H9 (cell line): ENCODE data around the gene PLCB1. TPM values are rescaled to one million over a fixed set of nuclear protein-coding genes. Genes with fewer than 3 reads are reported as not detected.

Source experiments
- DNase-seq: peaks from one replicate; pipeline ENCODE4 v3.0.0-alpha.2; 2017
- H2AFZ ChIP-seq: one replicate; pipeline ENCODE4 v1.6.1; 2013; ENCODE audit warnings: mild to moderate bottlenecking, low read length, control low read depth, moderate library complexity
- H2AK5ac ChIP-seq: 2 replicates; pipeline ENCODE4 v1.6.1; 2013; ENCODE audit warnings: low read length, control low read depth, mixed read lengths; ENCODE audit not compliant: insufficient read length
- H2BK120ac ChIP-seq: one replicate; pipeline ENCODE4 v1.6.1; 2013; ENCODE audit warnings: low read depth, mild to moderate bottlenecking, low read length, control low read depth, inconsistent platforms; ENCODE audit not compliant: poor library complexity, severe bottlenecking
- H2BK12ac ChIP-seq: 2 replicates; pipeline ENCODE4 v1.6.1; 2013; ENCODE audit warnings: low read length, control low read depth, mixed read lengths, low read depth; ENCODE audit not compliant: insufficient read length
- H2BK15ac ChIP-seq: 2 replicates; pipeline ENCODE4 v1.6.1; 2013; ENCODE audit warnings: low read depth, low read length, control low read depth
- H2BK20ac ChIP-seq: one replicate; pipeline ENCODE4 v1.6.1; 2013; ENCODE audit warnings: low read depth, mild to moderate bottlenecking, low read length, control low read depth, inconsistent platforms; ENCODE audit not compliant: poor library complexity, severe bottlenecking
- H2BK5ac ChIP-seq: 2 replicates; pipeline ENCODE4 v1.6.1; 2013; ENCODE audit warnings: low read length, control low read depth, mixed read lengths; ENCODE audit not compliant: insufficient read length
- H3K14ac ChIP-seq: 2 replicates; pipeline ENCODE4 v1.6.1; 2013; ENCODE audit warnings: low read length, control low read depth; ENCODE audit not compliant: insufficient read depth
- H3K18ac ChIP-seq: 2 replicates; pipeline ENCODE4 v1.6.1; 2013; ENCODE audit warnings: low read depth, mild to moderate bottlenecking, mixed read lengths, low read length, control low read depth; ENCODE audit not compliant: insufficient read length
- H3K23ac ChIP-seq: 2 replicates; pipeline ENCODE4 v1.6.1; 2013; ENCODE audit warnings: low read length, control low read depth, mixed read lengths, low read depth; ENCODE audit not compliant: insufficient read length
- H3K23me2 ChIP-seq: 2 replicates; pipeline ENCODE4 v1.6.1; 2013; ENCODE audit warnings: low read depth, mild to moderate bottlenecking, mixed read lengths, low read length, control low read depth; ENCODE audit not compliant: insufficient read length, poor library complexity, severe bottlenecking
- H3K27ac ChIP-seq: 2 replicates; pipeline ENCODE4 v1.5.1; 2013; ENCODE audit warnings: low read length, control low read depth, mixed read lengths, low read depth; ENCODE audit not compliant: insufficient read length
- H3K27me3 ChIP-seq: 2 replicates; pipeline ENCODE4 v1.6.1; 2013; ENCODE audit warnings: low read length, control low read depth, inconsistent platforms; ENCODE audit not compliant: insufficient read depth
- H3K4ac ChIP-seq: 2 replicates; pipeline ENCODE4 v1.6.1; 2013; ENCODE audit warnings: low read depth, mild to moderate bottlenecking, control low read depth, inconsistent platforms, low read length, moderate library complexity
- H3K4me1 ChIP-seq: 2 replicates; pipeline ENCODE4 v1.6.1; 2013; ENCODE audit warnings: low read length, control low read depth, inconsistent platforms; ENCODE audit not compliant: insufficient read depth
- H3K4me2 ChIP-seq: 2 replicates; pipeline ENCODE4 v1.6.1; 2013; ENCODE audit warnings: low read length, control low read depth, mixed read lengths; ENCODE audit not compliant: insufficient read length, insufficient read depth
- H3K56ac ChIP-seq: 2 replicates; pipeline ENCODE4 v1.6.1; 2013; ENCODE audit warnings: low read depth, mild to moderate bottlenecking, mixed read lengths, low read length, control low read depth; ENCODE audit not compliant: insufficient read length
- H3K79me1 ChIP-seq: 2 replicates; pipeline ENCODE4 v1.6.1; 2013; ENCODE audit warnings: low read depth, mild to moderate bottlenecking, moderate library complexity, low read length, control low read depth, inconsistent platforms; ENCODE audit not compliant: insufficient read depth, poor library complexity, severe bottlenecking
- H3K79me2 ChIP-seq: 2 replicates; pipeline ENCODE4 v1.6.1; 2013; ENCODE audit warnings: low read length, control low read depth, inconsistent platforms; ENCODE audit not compliant: insufficient read depth
- H3K9ac ChIP-seq: 2 replicates; pipeline ENCODE4 v1.6.1; 2013; ENCODE audit warnings: low read length, control low read depth, mixed read lengths; ENCODE audit not compliant: insufficient read length; ENCODE audit errors: extremely low read depth
- H3K9me3 ChIP-seq: one replicate; pipeline ENCODE4 v1.6.1; 2013; ENCODE audit warnings: low read depth, low read length, inconsistent platforms; ENCODE audit not compliant: control insufficient read depth
- H3T11ph ChIP-seq: one replicate; pipeline ENCODE4 v1.6.1; 2013; ENCODE audit warnings: mild to moderate bottlenecking, low read length, control low read depth, inconsistent platforms
- H4K20me1 ChIP-seq: one replicate; pipeline ENCODE4 v1.6.1; 2013; ENCODE audit not compliant: control insufficient read depth, insufficient read length, insufficient read depth
- H4K5ac ChIP-seq: 2 replicates; pipeline ENCODE4 v1.6.1; 2013; ENCODE audit warnings: low read depth, mild to moderate bottlenecking, mixed read lengths, low read length, control low read depth; ENCODE audit not compliant: insufficient read length
- H4K8ac ChIP-seq: replicated peaks from 2 replicates; pipeline ENCODE4 v1.6.1; 2013; ENCODE audit warnings: low read length, control low read depth, mixed read lengths, low read depth; ENCODE audit not compliant: insufficient read length
- H4K91ac ChIP-seq: 2 replicates; pipeline ENCODE4 v1.6.1; 2013; ENCODE audit warnings: low read depth, mild to moderate bottlenecking, moderate library complexity, mixed read lengths, low read length, control low read depth; ENCODE audit not compliant: insufficient read length
- H3K27ac Mint-ChIP-seq, 3 experiments: 2 replicates in 2 of 3; 3 replicates in 1 of 3; pipeline ENCODE4 v1.8.0; 2020 to 2021; ENCODE audit warnings: mixed read lengths in 3 of 3, mild to moderate bottlenecking in 1 of 3, moderate library complexity in 1 of 3
- H3K27me3 Mint-ChIP-seq: 2 replicates; pipeline ENCODE4 v1.8.0; 2021; ENCODE audit warnings: low read depth, mild to moderate bottlenecking, moderate library complexity, mixed read lengths
- H3K36me3 Mint-ChIP-seq, 3 experiments: 2 replicates in 2 of 3; 3 replicates in 1 of 3; pipeline ENCODE4 v1.8.0; 2020 to 2021; ENCODE audit warnings: low read depth in 3 of 3, mixed read lengths in 3 of 3; ENCODE audit not compliant: insufficient read depth in 1 of 3
- H3K4me1 Mint-ChIP-seq, 2 experiments: 2 replicates each; pipeline ENCODE4 v1.8.0; 2020; ENCODE audit warnings: mixed read lengths in 2 of 2
- H3K4me3 Mint-ChIP-seq, 2 experiments: 2 replicates in 1 of 2; 3 replicates in 1 of 2; pipeline ENCODE4 v1.8.0; 2020 to 2021; ENCODE audit warnings: mild to moderate bottlenecking in 2 of 2, mixed read lengths in 2 of 2, moderate library complexity in 1 of 2
- H3K9me3 Mint-ChIP-seq, 2 experiments: 2 replicates in 1 of 2; 3 replicates in 1 of 2; pipeline ENCODE4 v1.8.0; 2020; ENCODE audit warnings: mild to moderate bottlenecking in 2 of 2, mixed read lengths in 2 of 2, moderate library complexity in 1 of 2
- CTCF ChIP-seq: fragments of 200-600 bp; sonication (generic); conservative IDR thresholded peaks from 3 replicates; pipeline ENCODE4 v1.8.0; 2021; ENCODE audit warnings: antibody characterized with exemption, mild to moderate bottlenecking
- WGBS: extraction: QIAGEN DNeasy Blood & Tissue Kit; methylation state at CpG from one replicate; pipeline ENCODE4 v1.1.7; 2013; ENCODE audit warnings: missing lambda C conversion rate, low lambda C conversion rate, mixed read lengths; ENCODE audit not compliant: insufficient read length; ENCODE audit errors: extremely low coverage; 5-methylcytosine and 5-hydroxymethylcytosine counted together
- total RNA-seq: library from RNA; stranded (reverse); gene quantifications from 2 replicates; pipeline ENCODE4 v1.2.1, GENCODE V29; 2021

The PLCB1 gene
- total RNA-seq, 1 experiment from 2014 or later, result 11.5 TPM

GRCh38 chr20:8476021-8476420 lies 344.0 kb downstream of the PLCB1 start:
- Histone ChIP-seq H3K23ac (no peak overlapping the region), H3K4me2 (no peak overlapping the region), H2BK12ac (no peak overlapping the region), H4K91ac (no peak overlapping the region), H2AK5ac (no peak overlapping the region), H3K56ac (no peak overlapping the region), H3K79me2 (no peaks in the 10 kb centered on the region), H3K27ac (no peak overlapping the region), H3K9me3 (no peaks in the 10 kb centered on the region), H3K27me3 (no peaks in the 10 kb centered on the region), H3K14ac (no peak overlapping the region), H3K4me1 (no peaks in the 10 kb centered on the region), H4K5ac (no peak overlapping the region), H2BK20ac (no peak overlapping the region), H3K9ac (no peak overlapping the region), H4K8ac (no peak overlapping the region), H3K23me2 (no peaks in the 10 kb centered on the region), H4K20me1 (no peaks in the 10 kb centered on the region), H3K18ac (no peak overlapping the region), H3K4ac (no peak overlapping the region), H2BK5ac (no peak overlapping the region), H2BK120ac (no peak overlapping the region), H3K79me1 (no peaks in the 10 kb centered on the region), H2BK15ac (no peak overlapping the region), H3T11ph (no peak overlapping the region), H2AFZ (no peak overlapping the region)
- Mint-ChIP-seq H3K4me1 (peaks cover 10 to 11% of the 10 kb centered on the region in 2 experiments), H3K27ac (no peak overlapping the region), H3K27me3 (peaks cover 2% of the 10 kb centered on the region; the same call in 1 of the 2 replicates), H3K4me3 (no peak overlapping the region), H3K36me3 (no peaks in the 10 kb centered on the region), H3K9me3 (no peaks in the 10 kb centered on the region)
- no CpG with 5 or more reads among the region's 2 CpGs for WGBS
- DNase-seq, result no peak
- no peak for TF ChIP-seq CTCF
